Stimulated activated CD8-positive, alpha-beta memory T cell treated with anti-CD3 and anti-CD28 coated beads, Interleukin-15, amount 100 ng/mL, for 48 hours (primary cell): ENCODE results near the gene FKBP7.
A peak's percentile ranks its signal among the peaks of the same experiment; 100 is the strongest.
"Not testable (repeated sequence)": the region's sequence is repeated elsewhere in the genome, so short reads cannot be mapped to it uniquely, and the experiment has no call there.

Source experiments
- DNase-seq, 2 donors: peaks; one replicate each; pipeline ENCODE4 v3.0.0-alpha.2; 2020; ENCODE audit warnings: low read depth in 2 of 2

FKBP7 gene

DNA sequence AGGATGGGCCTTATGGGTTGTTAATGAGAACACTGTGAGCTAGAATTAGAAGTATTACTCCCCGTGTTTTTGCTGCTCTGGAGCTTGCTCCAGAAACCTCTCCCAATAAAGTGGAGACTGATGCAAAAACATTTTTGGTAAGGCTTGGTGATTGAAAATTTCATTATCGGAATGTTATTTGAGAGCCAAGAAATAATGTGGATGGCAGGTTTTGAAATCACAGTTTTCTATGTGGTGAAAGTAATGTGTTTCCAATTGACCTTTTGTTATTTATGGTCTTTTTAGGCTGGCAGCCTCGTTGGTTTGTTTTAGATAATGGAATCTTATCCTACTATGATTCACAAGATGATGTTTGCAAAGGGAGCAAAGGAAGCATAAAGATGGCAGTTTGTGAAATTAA is 7.0 kb upstream of the FKBP7 start:
- DNase-seq: no peak

DNA sequence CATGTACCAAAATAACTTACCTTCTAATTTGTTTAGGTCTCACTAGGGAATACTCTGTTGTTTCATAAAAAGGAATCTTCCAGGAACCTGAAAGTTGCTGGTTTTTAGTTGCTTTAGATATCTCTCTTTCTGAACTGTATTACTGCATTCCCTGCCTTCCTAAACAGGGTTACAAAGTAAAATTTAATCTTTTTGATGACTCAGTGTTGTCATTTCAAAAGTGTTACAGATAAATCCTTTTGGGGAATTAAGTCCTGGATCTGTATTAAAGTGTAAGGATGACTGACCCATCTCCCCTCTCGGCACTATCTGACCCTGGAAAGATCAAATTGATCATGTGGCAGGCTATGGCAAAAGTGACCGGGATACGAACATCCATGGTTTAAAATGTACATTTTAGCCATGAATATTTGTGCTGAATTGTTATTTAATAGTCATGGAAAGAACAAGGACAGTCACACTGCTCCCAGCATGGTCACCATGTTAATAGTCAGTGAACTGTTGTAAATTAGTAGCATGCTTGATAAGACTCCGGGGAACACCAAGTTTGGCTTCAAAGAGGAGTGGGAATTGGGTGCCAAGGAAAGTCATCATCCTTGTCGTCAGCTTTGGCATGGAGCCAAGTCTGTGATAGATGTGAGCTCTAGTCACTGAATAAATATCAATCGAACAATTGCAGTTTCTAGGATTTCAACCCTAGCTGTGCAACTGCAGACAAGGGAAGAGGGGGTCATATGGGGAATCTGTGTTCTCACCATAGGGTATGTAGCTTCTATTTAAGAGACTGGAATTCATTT is 6.0 kb upstream of the FKBP7 start:
- no peak for DNase-seq

DNA sequence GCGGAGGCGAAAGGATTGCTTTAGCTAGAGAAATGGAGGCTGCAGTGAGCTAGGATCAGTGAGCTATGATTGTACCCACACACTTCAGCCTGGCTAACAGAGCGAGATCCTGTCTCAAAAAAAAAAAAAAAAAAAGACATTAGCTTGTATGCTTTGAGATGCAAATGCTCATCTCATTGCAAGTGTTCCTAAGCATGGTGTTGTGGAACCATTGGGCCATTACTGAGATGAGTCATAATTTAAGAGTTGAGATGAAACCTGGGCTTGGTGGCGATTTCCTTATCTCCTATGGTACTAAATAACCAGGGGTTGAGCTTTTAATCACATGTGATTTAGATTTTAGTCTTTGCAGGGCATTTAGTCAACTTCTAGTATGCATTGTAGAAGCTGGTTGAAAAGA is 4.0 kb upstream of the FKBP7 start:
- DNase-seq: no peak

DNA sequence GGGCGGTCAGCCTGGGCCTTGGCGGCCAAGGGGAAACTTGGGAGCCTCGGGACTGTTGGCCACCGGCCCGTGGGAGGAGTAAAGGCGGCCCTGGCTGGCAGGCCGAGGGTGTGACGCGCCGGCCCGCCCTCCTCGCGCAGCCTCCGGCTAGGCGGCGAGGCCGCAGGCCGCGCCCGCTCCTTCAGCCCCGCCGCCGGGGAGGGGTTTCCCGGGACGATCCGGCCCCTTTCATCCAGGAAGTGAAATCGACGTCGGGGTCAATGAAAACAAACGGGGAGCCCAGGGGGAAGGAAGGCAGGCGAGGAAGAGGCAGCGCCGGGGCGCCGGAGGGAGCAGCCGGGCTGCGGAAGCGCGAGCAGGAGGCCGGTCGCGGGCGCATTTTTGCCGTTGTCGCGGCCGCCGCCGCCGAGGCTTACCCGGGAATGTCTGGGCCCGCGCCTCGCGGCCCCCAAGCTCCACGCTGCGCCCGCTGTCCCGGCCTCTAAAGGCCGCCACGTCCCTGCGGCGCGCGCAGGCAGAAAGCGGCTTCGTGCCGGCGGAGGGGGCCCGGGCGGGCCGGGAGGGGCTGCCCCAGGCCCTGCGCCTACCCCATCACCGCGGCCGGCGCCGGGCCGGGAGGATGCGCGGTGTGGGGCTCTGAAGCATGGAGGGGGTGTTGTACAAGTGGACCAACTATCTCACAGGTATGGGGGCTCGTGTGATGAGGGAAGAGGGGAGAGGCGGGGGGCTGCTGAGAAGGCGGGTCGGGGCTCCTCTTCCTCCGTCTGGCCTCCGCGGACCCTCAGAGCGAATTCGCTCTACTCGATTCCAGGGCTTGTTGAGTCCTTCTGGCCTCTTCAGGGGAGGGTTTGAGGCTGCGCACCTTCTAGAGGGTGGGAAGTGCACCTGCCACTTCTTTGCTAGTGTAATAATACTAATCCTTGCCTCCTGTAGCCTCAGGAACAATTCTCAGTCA is 2.1 kb upstream of the FKBP7 start, which contains the start of gene PLEKHA3:
PLEKHA3 (plus strand) TSS at position 231 of the 955 bp plus-strand sequence; CDS start at position 644, 413 bp downstream.
- peak; percentile 76 to 78 for DNase-seq

DNA sequence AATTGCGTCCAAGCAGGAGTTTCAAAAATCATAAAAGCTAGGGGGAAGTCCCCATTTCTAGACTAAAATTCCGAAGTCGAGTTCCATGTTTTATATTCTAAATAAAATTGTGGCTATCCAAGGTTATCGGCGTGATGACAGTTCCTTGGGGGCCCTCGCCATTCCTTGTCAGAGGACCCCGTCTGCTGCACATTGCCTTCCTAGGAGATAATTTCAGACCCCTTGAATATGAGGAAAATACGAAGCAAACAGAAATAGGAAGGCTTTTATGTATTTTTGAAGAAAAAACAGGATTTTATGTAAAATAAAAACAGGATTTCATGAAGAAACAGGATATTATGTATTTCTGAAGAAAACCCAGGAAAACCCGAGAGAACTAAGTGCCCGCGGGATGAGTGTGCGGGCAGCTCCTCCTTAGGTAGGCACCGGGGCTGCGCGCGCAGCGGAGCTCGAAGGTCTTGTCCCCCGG is 1.4 kb upstream of the FKBP7 start:
- DNase-seq: no peak

DNA sequence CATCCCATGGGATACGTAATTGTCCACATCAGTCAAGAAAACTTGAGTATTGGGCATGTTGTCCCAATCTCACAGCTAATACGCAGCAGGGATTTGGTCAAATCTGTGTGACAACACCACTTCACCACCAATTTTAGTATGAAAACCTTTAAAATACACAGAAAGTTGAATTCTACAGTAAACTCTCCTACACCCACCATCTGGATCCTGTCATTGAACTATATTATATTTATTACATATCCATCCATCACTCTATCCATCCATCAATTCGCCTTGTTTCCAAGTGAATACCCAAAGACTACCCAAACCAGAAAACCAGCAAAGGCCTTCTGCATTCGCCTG is 846 bp upstream of the FKBP7 start:
- DNase-seq: no peak

DNA sequence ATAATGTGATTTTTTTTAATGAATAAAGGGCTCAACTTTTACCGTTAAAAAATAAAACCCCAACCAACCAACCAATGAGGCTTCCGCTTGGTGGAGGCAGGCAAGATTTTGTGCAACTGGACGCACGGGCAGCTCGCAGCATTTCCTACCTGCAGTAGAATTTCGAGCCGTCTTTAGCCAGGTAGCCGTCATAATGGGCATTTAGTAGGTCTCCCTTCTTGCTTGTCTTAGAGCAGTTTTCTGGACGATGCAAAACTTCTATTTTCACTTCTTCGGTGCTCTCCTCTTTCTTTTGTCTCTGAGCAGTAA is 316 bp downstream of the FKBP7 start:
- no peak for DNase-seq

DNA sequence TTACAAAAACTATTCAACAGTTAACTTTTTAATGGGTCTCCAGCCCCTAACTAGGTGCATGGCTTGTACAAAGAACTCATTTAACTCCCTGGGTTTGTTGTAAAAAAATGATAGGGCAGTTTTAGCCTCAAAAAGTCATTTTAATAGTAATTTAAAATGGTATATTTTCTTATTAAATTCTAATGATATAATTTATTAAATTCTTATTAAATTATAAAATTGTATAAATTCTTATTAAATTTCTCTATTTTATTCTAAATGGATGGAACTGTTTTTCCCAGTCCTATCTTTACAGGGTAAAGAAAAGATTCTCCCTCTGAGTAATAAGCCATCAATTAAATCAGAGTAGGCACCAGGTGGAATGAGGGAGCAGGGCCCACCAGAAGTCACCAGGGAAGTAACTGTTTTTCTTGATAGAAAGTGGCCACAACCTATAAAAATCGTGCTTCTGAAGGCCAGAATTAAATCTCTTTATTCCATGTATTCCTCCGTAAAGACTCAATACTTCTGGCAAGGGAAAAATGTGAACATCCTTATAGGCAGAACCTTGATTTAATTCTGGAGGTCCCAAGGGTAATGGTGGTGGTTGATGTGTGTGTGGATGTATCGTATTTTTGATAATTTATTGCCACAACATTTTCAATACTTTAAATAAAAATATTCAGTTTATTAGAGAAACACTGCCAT is 814 bp downstream of the FKBP7 start:
- DNase-seq: no peak

DNA sequence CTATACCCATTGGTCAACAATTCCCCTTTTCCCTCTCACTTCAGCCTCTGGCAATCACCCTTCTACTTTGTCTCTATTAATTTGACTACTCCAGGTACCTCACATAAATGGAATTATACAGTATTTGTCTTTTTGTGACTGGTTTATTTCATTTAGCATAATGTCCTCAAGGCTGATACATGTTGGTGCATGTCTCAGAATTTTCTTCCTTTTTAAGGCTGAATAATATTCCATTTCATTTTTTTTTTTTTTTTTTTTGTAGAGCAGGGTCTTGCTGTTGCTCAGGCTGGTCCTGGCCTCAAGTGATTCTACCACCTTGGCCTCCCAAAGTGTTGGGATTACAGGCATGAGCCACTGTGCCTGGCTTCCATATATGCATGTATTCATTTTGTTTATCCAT is 1.9 kb downstream of the FKBP7 start:
- DNase-seq: no peak

DNA sequence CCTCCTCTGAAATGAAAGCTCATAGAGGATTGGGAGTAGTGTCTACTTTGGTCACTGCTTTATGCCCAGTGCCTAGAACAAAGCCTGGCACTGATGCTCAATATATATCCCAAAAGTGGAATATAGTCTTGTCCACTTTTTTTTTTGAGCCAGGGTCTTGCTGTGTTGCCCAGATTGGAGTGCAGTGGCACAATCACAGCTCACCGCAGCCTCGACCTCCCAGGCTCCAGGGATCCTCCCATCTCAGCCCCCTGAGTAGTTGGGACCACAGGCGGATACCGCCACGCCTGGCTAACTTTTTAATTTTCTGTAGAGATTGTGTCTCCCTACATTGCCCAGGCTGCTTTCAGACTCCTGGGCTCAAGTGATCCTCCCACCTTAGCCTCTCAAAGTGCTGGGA is 3.8 kb downstream of the FKBP7 start:
- DNase-seq: no peak

DNA sequence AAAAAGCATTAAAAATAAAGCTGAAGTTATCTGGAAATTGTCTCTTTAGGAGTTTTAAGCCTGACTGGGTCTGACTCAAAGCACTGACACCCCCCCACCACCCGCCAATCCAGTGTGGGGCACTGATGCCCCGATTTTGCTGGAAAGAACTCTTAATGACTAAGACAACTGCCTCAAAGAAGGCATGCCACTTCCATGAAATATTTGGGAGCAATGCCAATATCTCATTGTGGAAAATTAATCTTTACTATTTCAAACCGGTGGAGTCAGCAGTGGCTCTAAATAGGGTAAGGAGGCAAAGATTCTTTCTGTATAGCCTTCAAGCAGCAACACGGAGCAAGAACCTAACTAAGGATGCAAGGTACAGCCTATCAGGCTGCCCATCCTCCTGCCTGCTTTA is 4.5 kb downstream of the FKBP7 start:
- no peak for DNase-seq

DNA sequence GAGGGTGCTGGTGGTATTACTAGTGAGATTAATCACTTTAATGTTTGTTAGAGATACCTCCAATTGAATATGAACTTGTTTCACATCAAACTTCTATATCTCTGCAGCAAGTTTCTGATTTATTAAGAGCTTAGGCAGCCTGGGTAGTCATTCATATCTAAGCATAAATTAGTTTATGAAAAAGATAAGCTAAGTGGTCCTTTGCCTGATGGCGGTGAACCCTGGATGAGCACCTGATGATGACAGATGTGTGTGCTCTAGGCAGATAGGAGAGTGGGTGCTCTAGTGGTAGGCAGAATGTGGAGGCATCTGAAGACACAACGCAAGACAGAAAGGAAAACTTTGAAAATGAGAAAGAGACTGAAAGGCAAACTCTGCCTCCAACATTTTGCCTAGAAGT is 5.0 kb downstream of the FKBP7 start:
- no peak for DNase-seq

DNA sequence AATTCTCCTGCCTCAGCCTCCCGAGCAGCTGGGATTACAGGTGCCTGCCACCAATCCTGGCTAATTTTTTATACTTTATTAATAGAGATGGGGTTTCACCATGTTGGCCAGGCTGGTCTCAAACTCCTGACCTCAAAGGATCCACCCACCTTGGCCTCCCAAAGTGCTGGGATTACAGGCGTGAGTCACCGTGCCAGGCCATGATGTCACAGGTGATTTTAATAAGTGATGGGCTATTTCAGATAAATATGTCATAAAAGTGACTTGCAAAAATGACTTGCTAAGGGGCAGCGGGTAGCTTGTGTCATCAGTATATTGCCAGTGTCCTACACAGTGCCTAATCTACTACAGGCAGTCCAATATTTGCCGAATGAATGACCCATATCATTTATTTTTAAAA is 7.1 kb downstream of the FKBP7 start:
- DNase-seq: not testable (repeated sequence)

DNA sequence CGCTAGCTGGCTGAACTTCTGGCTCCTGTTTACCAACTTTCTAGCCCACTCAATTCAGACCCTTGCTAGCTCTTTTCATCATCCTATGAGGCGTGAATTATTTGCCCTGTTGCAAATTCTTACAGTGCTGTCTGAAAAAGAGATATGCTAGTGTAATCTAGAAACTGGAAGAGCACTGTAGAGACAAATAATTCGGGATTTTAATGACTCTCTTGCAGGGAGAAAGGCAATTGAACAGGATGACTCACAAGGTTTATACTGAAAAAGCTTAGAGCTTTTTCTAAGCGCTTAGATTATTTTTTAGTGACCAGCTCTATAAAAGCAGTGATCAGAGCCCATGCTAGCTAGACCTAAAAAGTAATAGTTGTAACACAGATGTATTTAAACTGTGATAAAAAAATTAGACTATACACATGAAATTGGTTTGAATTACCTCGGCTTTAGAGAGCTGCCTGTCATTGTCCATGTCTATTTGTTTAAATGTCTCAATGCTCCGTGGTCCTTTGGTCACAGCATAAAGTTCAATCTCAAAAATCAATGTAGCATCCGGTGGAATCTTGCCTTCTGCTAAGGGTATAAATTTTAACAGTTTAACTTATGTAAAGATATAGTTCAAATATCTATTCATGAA is 9.1 kb downstream of the FKBP7 start:
- no peak for DNase-seq

DNA sequence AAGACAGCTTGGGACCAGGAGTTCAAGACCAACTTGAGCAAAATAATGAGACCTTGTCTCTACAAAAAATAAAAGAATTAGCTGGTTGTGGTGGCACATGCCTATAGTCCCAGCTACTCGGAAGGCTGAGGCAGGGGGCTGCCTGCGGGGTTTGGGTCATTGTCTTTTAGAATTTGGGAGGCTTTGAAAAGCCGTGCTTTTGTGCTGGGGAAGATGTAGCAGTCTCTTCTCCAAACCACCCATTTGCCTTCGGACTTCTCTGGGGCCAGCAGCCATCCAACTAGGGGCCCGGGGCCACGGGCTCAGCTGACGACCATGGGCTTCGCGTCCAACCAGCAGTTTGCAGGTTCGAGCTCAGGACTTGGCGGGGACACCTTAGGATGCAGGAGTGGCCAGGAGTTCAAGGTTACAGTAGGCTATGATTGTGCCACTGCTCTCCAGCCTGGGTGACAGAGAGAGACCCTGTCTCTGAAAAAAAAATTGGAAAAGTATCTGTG is 21.0 kb downstream of the FKBP7 start:
- DNase-seq: no peak

DNA sequence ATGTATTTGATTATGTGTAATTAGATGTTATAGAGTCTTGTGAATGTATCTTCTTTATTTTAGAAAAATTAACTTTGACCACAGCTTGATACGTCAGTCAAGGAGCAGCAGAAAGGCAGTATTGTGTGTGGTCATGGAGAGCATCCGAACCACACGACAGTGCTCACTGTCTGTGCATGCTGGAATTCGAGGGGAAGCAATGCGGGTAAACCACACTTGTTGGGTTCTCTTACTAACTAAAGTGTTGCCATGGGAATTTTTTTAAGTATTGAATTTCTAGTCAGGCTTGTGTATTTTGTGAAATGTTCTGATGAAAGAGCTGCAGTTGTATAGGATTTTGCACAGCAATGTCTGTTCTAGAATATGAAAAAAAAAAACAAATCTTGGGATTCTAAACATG is 22.5 kb downstream of the FKBP7 start:
- no peak for DNase-seq

DNA sequence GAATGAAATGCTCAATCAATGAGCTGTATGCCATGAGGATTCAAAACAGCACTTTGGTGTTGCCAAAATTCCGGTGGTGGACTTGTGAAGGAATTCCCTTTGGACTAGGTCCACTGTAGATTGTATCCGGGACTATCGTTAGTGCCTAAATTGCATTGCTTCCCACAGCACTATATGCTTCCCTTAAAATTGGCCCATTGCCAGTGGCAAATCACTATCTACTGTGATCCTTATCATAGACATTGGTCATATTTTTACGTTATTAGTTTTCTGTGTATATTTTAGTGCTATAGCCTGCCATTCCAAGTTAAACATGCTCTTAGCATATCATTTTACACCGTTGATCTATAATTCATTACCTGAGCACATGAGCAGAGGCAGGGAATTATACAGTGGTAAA is 25.5 kb downstream of the FKBP7 start:
- DNase-seq: no peak

DNA sequence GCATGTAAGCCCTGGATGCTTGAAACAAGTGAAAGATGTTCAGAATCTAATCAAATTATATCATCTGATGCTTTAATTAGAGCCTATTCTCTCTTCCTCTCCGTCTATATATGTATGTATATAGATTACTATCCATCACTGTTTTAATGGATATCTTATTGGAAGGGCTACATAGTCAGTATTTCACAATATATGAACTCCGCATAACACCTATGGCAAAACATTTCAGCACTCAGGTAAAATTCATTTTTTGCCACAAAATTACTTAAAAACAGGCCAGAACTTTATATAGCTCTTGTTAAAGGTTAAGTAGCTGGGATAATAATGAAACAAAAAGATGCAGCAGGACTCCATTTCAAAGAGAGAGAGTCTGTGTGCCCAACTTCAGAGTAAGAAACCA is 26.1 kb downstream of the FKBP7 start:
- DNase-seq: no peak

DNA sequence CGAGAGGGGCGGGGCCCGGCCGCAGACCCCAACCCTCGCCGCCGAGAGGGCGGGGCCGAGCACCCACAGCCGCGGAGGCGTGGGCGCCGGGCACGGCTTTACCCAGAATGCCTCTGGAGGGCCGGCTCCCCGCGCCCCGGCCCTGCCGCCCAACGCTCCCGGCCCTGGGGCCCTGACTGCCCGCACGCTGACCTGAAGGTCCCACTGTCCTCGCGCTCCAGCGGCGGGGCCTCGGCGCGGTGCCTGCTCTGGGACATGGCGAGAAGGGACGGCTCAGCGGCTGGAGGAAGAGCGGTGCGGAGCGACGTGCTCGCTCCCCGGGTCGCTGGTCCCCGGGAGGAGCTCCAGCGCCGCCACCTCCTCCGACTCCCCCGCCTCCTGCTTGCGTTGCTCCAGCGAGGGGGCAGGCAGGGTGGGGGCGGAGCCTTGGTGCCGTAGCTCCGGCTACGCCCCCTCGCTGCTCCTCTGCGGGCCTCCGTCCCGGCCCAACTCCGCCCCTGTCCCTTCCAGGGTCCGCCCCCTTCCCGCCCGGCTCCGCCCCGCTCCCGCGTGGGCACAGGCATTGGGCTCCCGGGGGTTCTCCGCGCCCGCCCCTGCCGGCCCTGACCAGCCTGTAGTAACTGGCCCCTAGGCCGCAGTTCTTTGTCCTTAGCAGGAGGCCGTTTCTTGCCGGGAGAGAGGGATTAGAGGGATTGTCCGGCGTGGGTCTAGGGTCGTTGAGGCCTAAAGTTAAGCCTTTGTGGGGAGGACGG is 27.4 kb downstream of the FKBP7 start, which contains the start of the genes PJVK and PRKRA:
PJVK (plus strand) TSS at position 605 of the 752 bp plus-strand sequence. CDS start 2,032 bp downstream, outside the sequence.
PRKRA (minus strand) TSS at position 402 of the 752 bp plus-strand sequence; CDS start at position 257, 145 bp downstream.
- DNase-seq: peak; percentile 90 to 92

DNA sequence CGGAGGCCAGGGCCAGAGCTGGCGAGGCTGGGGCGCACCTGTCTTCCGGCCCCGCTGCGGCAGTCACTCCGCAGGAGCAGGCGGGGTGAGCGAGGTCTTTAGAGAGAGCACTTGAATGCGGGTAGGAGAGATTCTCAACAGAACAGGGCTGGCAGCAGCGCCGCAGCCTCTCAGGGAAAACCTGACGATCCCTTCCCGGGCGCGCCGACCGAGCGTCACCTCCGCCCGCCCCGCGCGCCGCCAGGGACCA is 28.0 kb downstream of the FKBP7 start:
- DNase-seq: no peak
